Measurements from ENCODE around the gene RNF213.
"Not testable (repeated sequence)": the region's sequence is repeated elsewhere in the genome, so short reads cannot be mapped to it uniquely, and the experiment has no call there.

Gene RNF213

DNA sequence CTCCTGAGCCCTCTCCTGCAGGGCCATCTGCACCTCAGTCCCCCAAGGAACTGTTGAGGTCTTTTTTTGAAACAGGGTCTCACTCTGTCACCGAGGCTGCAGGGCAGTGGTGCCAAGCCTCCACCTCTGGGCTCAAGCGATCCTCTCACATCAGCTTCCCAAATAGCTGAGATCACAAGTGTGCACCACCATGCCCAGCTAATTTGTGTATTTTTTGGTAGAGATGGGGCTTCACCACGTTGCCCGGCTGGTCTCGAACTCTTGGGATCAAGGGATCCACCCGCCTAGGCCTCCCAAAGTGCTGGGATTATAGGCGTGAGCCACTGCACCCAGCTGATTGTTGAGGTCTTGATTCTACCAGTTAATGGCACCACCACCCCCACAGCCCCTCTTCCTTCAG, 126.4 kb downstream of the RNF213 start:
- DNase-seq (ENCODE audit: low spot score in 2 of 2): no peak
- no peaks in the 10 kb centered on the region for H3K4me1 ChIP-seq
- H3K9me3 ChIP-seq: no peaks in the 10 kb centered on the region
- in situ Hi-C loops (cut with MboI; ENCODE audit: low sequenced_read_pairs): no loop called here
- no peaks in the 10 kb centered on the region for H3K27me3 ChIP-seq (ENCODE audit: low read depth)
- peaks cover 51% of the 10 kb centered on the region for H3K36me3 ChIP-seq (replicated peaks)
- H3K4me3 ChIP-seq: no peak overlapping the region

DNA sequence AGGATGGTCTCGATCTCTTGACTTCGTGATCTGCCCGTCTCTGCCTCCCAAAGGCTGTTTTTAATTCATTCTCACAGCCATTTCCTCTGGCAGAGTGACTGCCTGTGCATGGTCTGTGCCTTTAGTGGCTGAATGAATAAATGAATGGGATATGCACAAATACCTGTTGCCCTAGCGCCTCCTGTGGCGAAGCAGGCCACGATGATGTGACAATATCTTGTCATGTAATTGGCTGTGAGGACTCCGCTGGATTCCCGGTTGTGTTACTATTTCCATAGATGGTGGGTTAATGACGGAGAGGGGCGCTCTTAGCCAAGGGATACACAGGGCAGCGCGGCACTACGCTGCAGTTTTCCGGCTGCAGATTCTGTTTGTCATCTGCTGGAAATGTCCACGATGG, 127.5 kb downstream of the RNF213 start:
- peaks cover 45% of the 10 kb centered on the region for H3K36me3 ChIP-seq (replicated peaks)

DNA sequence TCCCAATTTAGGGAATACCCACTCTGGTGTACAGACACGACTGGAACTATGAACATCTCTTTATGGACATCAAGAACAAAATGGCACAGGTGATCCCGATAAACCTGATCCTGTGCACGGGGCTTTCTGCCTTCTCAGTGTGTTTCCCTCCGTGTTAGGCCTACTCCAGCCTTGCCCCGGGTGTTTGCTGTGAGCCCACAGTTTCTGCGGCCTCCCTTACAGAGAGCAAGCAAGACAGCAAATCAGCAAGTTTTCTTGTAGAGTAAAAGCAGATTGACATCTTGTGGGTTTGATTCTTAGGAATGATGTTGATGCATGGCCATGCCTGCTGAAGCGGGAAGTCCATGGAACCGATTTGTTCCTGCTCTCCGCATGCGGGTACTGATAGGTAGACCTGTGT, 127.9 kb downstream of the RNF213 start:
- no peak for DNase-seq (ENCODE audit: low spot score in 2 of 2)
- peaks cover 47% of the 10 kb centered on the region for H3K36me3 ChIP-seq (replicated peaks)
- H3K9me3 ChIP-seq: no peaks in the 10 kb centered on the region
- H3K27me3 ChIP-seq (ENCODE audit: low read depth): no peaks in the 10 kb centered on the region
- in situ Hi-C loops (cut with MboI; ENCODE audit: low sequenced_read_pairs): no loop called here
- no peak overlapping the region for H3K4me3 ChIP-seq
- no peaks in the 10 kb centered on the region for H3K4me1 ChIP-seq

More for the DNA sequence above, 127.5 kb downstream of the RNF213 start:
- Histone ChIP-seq H3K9me3 (no peaks in the 10 kb centered on the region), H3K4me3 (no peak overlapping the region), H3K4me1 (no peaks in the 10 kb centered on the region), H3K27me3 (ENCODE audit: low read depth) (no peaks in the 10 kb centered on the region)
- DNase-seq (ENCODE audit: low spot score in 2 of 2): no peak
- in situ Hi-C loops (cut with MboI; ENCODE audit: low sequenced_read_pairs): no loop called here

DNA sequence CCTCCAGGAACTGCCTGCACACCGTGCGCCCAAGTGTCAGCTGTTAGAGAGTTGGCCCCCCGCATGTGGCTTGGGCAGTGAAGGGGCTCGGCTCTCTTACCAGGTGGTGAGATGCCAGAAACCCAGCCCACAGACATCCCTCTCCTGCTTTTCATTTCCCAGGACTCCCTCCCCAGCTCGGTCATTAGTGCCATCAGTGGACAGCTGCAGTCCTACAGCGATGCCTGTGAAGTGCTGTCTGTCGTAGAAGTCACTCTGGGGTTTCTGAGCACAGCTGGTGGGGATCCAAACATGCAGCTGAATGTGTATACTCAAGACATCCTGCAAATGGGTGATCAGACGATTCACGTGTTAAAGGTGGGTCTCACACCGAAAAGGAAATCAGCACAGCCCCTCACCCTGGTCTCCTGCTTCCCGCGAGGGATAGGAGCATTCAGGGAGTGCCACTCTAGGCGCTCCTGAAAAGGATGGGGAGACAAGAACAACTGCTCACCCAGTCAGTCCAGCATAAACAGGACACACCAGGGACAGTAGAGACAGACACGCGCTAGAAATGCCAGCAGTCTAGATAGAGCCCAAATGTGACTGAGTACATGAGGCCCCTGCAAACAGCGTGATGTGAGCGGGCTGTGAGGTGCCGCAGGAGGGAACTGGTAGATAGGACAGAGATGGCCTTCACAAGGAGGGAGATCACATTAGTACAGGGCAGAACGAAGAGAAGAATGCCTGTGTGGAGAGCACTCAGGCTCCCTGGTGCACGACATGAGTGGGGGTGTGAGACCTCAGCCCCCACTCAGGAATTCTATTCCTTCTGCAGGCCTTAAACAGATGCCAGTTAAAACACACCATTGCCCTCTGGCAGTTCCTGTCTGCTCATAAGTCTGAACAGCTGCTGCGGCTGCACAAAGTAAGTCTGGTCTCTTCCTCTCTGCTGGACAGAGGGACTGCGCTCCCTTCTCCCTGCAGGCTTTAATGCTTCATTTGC, 128.7 kb downstream of the RNF213 start:
- H3K4me1 ChIP-seq: no peaks in the 10 kb centered on the region
- no peaks in the 10 kb centered on the region for H3K9me3 ChIP-seq
- H3K4me3 ChIP-seq: no peak overlapping the region
- in situ Hi-C loops (cut with MboI; ENCODE audit: low sequenced_read_pairs): no loop called here
- H3K36me3 ChIP-seq (replicated peaks): peaks cover 40% of the 10 kb centered on the region
- H3K27me3 ChIP-seq (ENCODE audit: low read depth): no peaks in the 10 kb centered on the region
- DNase-seq (ENCODE audit: low spot score in 2 of 2): no peak

DNA sequence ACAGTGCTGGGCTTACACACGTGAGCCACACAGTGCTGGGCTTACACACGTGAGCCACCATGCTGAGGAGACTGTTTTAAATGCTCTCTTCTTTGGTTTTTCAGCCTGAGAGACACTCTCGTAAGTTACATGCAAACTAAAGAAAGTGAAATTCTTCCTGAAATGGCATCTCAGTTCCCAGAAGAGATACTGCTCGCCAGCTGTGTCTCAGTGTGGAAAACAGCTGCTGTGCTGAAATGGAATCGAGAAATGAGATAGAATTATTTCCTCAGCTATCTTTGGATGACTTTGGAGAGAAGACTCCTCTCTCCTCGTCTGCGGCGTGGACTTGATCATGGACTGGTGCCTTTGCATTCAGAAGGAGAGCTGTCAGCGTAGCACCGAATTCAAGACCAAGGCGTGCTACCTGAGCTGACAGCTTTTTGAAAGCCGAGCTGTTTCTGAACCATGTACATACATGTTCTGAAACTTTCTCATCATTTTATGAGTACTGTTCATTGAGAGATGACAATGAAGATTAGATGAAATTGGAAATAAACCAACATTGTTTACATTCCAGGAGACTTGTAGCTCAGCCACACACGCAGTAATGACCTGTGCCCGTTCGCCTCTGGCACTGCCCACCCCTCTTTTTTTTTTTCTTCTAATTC, 132.7 kb downstream of the RNF213 start:
- in situ Hi-C loops (cut with MboI; ENCODE audit: low sequenced_read_pairs): no loop called here
- no peaks in the 10 kb centered on the region for H3K27me3 ChIP-seq (ENCODE audit: low read depth)

DNA sequence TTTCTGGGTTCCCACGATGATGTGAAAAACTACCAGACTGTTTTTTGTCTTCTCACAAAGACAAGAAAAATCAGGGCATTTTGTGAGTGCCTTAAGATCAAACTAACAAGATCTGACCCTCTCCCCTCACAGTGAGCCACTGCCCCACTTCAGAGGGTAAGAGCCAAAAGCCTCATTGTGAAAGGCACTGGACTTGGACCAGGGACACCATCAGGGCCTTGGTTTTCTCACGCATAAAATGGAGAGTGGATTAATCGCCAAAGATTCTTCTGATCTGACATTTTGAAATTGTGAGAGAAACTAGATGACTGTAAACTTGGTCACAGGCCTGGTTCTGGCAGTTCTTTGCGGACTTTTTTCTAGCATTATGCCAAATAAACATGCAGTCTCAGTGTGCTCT, 133.3 kb downstream of the RNF213 start:
- no peaks in the 10 kb centered on the region for H3K27me3 ChIP-seq (ENCODE audit: low read depth)
- DNase-seq (ENCODE audit: low spot score in 2 of 2): no peak
- no peaks in the 10 kb centered on the region for H3K9me3 ChIP-seq
- H3K4me3 ChIP-seq: no peak overlapping the region
- in situ Hi-C loops (cut with MboI; ENCODE audit: low sequenced_read_pairs): no loop called here
- peaks cover 30% of the 10 kb centered on the region for H3K36me3 ChIP-seq (replicated peaks)
- H3K4me1 ChIP-seq: no peaks in the 10 kb centered on the region

More for the DNA sequence above, 132.7 kb downstream of the RNF213 start:
- H3K36me3 ChIP-seq (replicated peaks): peaks cover 32% of the 10 kb centered on the region
- H3K4me1 ChIP-seq: no peaks in the 10 kb centered on the region
- no peak for DNase-seq (ENCODE audit: low spot score in 2 of 2)
- no peaks in the 10 kb centered on the region for H3K9me3 ChIP-seq
- H3K4me3 ChIP-seq: no peak overlapping the region

DNA sequence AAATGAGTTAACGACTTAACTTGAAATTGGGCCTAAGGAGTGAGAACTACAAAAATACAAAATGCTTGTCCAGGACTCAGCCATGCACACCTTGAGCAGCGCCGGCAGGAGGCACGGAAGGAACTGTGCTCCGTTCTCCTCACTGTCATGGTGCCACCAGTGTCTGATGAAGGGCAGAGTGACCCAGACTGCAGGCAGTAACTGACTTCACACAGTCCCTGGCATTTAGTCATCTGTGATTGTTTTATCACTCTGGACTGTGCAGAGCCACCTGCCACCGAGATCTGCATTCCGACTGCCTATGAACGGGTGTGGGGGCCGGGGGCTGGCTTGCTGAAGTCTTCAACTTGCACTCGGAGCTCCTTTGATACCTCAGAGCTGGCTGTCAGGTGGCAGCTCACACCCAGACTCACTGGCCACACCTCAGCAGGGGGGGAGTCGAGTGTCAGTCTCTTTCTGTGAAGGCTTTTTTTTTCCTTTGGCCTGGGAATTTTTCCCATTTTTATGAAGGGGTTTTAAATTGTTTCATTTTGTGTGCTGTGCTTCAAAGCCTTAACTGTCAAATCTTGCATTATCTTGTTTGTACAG, 134.1 kb downstream of the RNF213 start:
- Histone ChIP-seq H3K9me3 (no peaks in the 10 kb centered on the region), H3K36me3 (replicated peaks) (peaks cover 25% of the 10 kb centered on the region), H3K4me1 (no peaks in the 10 kb centered on the region; the same call in 1 of the 2 replicates), H3K27me3 (ENCODE audit: low read depth) (no peaks in the 10 kb centered on the region), H3K4me3 (no peak overlapping the region)
- no peak for DNase-seq (ENCODE audit: low spot score in 2 of 2)
- in situ Hi-C loops (cut with MboI; ENCODE audit: low sequenced_read_pairs): no loop called here

DNA sequence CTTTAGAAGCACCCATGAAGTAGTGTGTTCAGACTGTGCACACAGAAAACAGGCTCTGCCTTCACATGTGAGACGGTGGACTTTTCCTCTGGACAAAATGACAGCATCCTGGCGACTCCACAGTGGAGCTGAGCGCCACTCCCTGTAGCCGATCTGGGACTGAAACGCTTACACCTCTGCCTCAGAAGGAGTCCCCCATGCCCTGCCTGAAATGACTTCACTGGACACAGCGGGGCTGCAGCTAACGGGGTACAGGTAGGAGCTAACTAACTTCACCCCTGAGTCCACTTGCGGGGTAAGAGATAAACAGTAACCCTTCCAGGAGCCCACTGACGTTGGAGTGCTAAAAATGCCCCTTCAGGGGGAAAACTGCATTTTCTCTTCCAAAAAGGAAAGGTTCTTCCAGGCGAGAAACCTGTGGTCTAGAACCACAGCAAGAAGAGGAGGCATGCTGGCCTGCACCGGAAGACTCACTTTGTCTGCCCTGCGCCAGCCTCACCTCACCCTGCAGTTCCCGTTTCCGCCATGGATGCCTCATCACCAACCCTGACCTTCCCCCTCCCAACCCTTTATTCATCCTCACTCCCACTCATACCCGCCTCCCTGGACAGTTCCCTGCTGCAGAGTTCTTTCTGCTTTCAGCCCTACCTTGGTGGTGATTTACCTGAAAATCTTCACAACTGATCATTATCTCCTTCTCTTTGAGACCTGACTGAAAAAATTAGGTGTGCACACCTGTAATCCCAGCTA, 134.9 kb downstream of the RNF213 start:
- Histone ChIP-seq H3K27me3 (ENCODE audit: low read depth) (no peaks in the 10 kb centered on the region), H3K36me3 (replicated peaks) (peaks cover 17% of the 10 kb centered on the region), H3K9me3 (no peaks in the 10 kb centered on the region), H3K4me1 (no peaks in the 10 kb centered on the region; the same call in 1 of the 2 replicates), H3K4me3 (no peak overlapping the region)
- in situ Hi-C loops (cut with MboI; ENCODE audit: low sequenced_read_pairs): no loop called here
- DNase-seq (ENCODE audit: low spot score in 2 of 2): no peak

DNA sequence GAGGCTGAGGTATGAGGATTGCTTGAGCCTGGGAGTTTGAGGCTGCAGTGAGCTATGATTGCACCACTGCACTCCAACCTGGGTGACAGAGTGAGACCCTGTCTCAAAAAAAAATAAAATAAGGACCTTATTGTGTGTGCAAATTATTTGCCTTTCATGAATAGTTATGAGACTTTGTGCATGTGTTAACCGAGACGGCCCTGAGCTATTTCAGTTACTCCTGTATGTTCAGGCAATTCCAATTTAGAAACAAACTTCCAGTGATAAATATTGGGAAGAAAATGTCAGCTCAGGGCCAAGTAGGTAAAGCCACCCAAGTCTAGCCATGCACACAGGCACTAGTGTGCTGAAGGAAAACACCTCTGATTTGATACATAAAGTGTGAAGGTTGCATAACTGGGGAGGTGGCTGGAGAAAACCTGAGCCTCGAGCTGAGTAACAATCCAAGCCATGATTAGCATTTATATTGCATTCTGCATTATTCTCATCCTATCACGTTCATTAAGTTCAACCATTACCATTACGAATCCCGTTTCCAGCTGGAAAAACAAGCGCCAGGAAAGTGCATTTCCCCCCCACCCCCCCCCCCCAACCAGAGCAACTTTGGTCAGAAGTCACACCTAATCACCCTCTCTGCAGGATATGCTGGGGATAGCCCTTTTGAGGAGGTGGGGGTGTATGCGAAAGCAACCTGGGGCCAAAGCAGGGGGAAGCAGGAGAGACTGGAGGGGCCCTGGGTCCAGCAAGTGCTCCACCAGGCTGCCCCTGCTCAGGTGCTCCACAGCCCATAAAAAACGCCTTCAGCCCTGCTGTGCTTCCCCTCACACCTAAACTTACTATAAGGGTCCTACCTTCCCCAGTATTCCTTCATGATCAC, 135.7 kb downstream of the RNF213 start:
- no peaks in the 10 kb centered on the region for H3K9me3 ChIP-seq
- no peaks in the 10 kb centered on the region; the same call in 1 of the 2 replicates for H3K4me1 ChIP-seq
- no peaks in the 10 kb centered on the region for H3K27me3 ChIP-seq (ENCODE audit: low read depth)
- in situ Hi-C loops (cut with MboI; ENCODE audit: low sequenced_read_pairs): no loop called here
- no peak overlapping the region for H3K4me3 ChIP-seq
- peaks cover 11% of the 10 kb centered on the region for H3K36me3 ChIP-seq (replicated peaks)
- no peak for DNase-seq (ENCODE audit: low spot score in 2 of 2)

DNA sequence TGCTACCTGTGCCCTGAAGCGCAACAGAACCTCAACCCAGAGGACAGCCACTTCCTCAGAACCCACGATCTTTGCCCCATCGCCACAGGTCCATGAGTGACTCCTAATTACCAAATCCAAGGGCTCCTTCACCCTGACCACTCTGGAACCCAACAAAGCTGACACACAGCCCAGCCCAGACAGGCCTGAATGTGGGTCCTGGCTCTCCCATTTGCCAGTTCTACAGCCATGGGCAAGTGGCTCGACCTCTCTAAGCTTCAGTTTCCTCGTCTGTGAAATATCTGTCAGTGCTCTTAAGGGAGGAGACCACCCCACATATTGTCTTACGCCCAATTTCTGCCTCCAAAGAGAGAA, 136.4 kb downstream of the RNF213 start:
- Histone ChIP-seq H3K36me3 (replicated peaks) (peaks cover 9% of the 10 kb centered on the region), H3K4me1 (no peaks in the 10 kb centered on the region; the same call in 1 of the 2 replicates), H3K4me3 (no peak overlapping the region), H3K27me3 (ENCODE audit: low read depth) (no peaks in the 10 kb centered on the region), H3K9me3 (no peaks in the 10 kb centered on the region)
- in situ Hi-C loops (cut with MboI; ENCODE audit: low sequenced_read_pairs): no loop called here
- no peak for DNase-seq (ENCODE audit: low spot score in 2 of 2)

DNA sequence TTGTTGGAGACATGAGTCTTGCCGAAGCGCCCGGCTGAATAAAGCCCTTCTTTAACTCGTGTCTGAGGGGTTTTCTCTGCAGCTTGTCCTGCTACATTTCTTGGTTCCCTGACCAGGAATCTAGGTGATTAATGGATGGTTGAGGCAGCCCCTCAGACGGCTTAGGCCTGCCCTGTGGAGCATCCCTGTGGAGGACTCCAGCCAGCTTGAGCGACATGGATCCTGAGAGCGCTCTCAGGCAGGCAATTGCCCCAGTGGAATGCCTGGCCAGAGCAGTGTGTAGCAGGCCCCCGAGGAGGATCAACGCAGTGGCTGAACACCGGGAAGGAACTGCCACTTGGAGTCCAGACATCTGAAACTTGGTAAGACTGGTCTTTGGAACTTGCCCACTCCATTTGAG, 137.0 kb downstream of the RNF213 start:
- H3K4me1 ChIP-seq: no peaks in the 10 kb centered on the region; the same call in 1 of the 2 replicates
- no peaks in the 10 kb centered on the region for H3K9me3 ChIP-seq
- DNase-seq (ENCODE audit: low spot score in 2 of 2): no peak
- no peaks in the 10 kb centered on the region for H3K27me3 ChIP-seq (ENCODE audit: low read depth)
- in situ Hi-C loops (cut with MboI; ENCODE audit: low sequenced_read_pairs): no loop called here
- H3K4me3 ChIP-seq: no peak overlapping the region
- H3K36me3 ChIP-seq (replicated peaks): peaks cover 5% of the 10 kb centered on the region

DNA sequence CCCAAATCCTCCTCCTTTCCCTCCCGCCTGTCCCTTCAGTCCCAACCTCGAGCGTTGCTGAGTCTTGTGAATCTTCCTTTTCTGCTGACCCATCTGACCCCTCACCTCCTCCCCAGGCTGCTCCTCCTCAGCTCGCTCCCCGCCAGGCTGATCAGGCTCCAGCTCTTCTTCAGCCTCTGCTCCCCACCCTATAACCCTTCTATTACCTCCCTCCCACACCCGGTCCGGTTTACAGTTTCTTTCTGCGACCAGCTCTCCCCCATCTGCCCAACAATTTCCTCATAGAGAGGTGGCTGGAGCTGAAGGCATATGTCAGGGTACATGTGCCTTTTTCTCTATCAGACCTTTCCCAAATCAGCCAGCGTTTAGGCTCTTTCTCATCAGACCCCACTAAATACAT, 140.4 kb downstream of the RNF213 start:
- H3K36me3 ChIP-seq (replicated peaks); DNase-seq (ENCODE audit: low spot score in 2 of 2); H3K4me3 ChIP-seq; H3K27me3 ChIP-seq (ENCODE audit: low read depth); H3K4me1 ChIP-seq; H3K9me3 ChIP-seq; in situ Hi-C loops (cut with MboI; ENCODE audit: low sequenced_read_pairs): not testable (repeated sequence)

DNA sequence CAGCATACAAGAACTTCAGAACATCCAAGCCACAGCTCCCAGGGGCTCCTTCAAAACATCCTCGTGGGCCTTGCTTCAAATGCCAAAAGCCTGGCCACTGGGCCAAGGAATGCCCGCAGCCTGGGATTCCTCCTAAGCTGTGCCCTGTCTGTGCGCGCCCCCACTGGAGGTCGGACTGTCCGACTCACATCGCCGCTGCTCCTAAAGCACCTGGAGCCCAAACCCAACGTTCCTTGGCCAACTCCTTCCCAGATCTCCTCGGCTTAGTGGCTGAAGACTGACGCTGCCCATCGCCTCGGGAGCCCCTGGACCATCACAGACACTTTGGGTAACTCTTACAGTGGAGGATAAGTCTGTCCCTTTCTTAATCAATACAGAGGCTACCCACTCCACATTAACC, 141.4 kb downstream of the RNF213 start:
- DNase-seq (ENCODE audit: low spot score in 2 of 2); H3K4me3 ChIP-seq; H3K27me3 ChIP-seq (ENCODE audit: low read depth); H3K9me3 ChIP-seq; in situ Hi-C loops (cut with MboI; ENCODE audit: low sequenced_read_pairs); H3K36me3 ChIP-seq (replicated peaks); H3K4me1 ChIP-seq: not testable (repeated sequence)

All from HAP-1 (cell line).